ENCODE measurements around the gene SAP30. TPM values are rescaled to one million over a fixed set of nuclear protein-coding genes. Genes with fewer than 3 reads are reported as not detected.

The SAP30 gene
- total RNA-seq, 1 experiment from 2014 or later = 12.0 TPM

DNA sequence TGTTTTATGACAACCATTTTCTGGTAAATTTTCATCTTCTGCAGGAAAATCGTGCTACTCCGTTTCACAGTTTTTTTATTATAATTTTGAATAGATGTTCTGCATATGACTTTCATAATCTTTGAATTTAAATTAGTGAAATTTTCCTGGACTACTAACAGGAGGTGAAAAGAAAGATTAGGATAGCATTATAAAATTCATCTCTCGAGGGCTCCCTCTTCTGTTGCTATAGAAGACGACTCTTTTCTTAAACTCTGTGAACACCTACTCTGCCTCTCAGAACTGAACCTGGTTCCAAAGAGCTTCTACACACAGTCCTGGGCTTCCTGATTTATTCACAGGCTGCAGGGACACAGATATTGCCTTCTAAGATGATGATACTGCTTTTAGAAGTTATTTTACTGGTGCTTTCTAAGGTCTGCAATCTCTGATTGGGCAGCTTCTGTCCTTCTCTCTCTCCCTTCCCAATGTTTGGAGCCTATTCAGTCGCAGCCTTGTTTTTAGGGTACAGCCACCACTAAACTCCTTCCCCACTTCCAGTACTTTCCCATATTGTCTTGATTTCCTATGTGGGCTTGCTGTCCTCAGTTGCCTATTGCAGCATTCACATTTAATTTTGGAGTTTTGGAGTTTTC, 10.1 kb upstream of the SAP30 start:
- no TSS peak for BruUV-seq (replicated peaks)
- TF ChIP-seq FOSL1 (IDR thresholded peaks at IDR 0.05; ENCODE audit: low read depth) (no peak), RAD21 (IDR thresholded peaks at IDR 0.05; ENCODE audit: low read depth) (peak; percentile 35; the same call in 1 of the 2 replicates), POLR2AphosphoS5 (IDR thresholded peaks at IDR 0.05; ENCODE audit: low read depth, low read length) (no peak), SP1 (IDR thresholded peaks at IDR 0.05; ENCODE audit: low read depth) (no peak), SRF (IDR thresholded peaks at IDR 0.05; ENCODE audit: low read depth) (no peak)
- TF ChIP-seq, protein P1, sequence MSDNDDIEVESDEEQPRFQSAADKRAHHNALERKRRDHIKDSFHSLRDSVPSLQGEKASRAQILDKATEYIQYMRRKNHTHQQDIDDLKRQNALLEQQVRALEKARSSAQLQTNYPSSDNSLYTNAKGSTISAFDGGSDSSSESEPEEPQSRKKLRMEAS (IDR thresholded peaks at IDR 0.05) = no peak
- TF ChIP-seq, protein P2, sequence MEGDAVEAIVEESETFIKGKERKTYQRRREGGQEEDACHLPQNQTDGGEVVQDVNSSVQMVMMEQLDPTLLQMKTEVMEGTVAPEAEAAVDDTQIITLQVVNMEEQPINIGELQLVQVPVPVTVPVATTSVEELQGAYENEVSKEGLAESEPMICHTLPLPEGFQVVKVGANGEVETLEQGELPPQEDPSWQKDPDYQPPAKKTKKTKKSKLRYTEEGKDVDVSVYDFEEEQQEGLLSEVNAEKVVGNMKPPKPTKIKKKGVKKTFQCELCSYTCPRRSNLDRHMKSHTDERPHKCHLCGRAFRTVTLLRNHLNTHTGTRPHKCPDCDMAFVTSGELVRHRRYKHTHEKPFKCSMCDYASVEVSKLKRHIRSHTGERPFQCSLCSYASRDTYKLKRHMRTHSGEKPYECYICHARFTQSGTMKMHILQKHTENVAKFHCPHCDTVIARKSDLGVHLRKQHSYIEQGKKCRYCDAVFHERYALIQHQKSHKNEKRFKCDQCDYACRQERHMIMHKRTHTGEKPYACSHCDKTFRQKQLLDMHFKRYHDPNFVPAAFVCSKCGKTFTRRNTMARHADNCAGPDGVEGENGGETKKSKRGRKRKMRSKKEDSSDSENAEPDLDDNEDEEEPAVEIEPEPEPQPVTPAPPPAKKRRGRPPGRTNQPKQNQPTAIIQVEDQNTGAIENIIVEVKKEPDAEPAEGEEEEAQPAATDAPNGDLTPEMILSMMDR (IDR thresholded peaks at IDR 0.05 in 2 of 3, conservative IDR thresholded peaks at IDR 0.05 in 1 of 3; ENCODE audit: borderline replicate concordance in 1 of 3, insufficient read depth in 1 of 3, low read depth in 2 of 3, low read length in 2 of 3) = peak in 2 of 3 experiments; percentile 24 to 43; a peak in 3 of 6 replicates
- Histone ChIP-seq H4K20me1 (ENCODE audit: insufficient read depth) (no peaks in the 10 kb centered on the region), H3K36me3 (ENCODE audit: control insufficient read depth in 1 of 2, insufficient read depth in 2 of 2, low read length in 2 of 2) (no peaks in the 10 kb centered on the region), H3K9me3 (ENCODE audit: control insufficient read depth in 1 of 2, insufficient read depth in 1 of 2, low read depth in 1 of 2, low read length in 2 of 2) (no peaks in the 10 kb centered on the region), H3K9me2 (ENCODE audit: insufficient read depth) (no peaks in the 10 kb centered on the region), H3K27me3 (ENCODE audit: insufficient read depth, low read length) (no peaks in the 10 kb centered on the region), H3K27ac (ENCODE audit: low read depth, low read length) (no peak overlapping the region), H3K9ac (ENCODE audit: low read length) (no peak overlapping the region), H2AFZ (ENCODE audit: low read depth, low read length, poor library complexity, severe bottlenecking) (peak overlapping the region; percentile 22), H3K4me2 (ENCODE audit: low read length) (no peak overlapping the region), H3K79me2 (ENCODE audit: insufficient read depth, low read length) (no peaks in the 10 kb centered on the region), H3K4me1 (ENCODE audit: control insufficient read depth in 1 of 2, insufficient read depth in 2 of 2, low read length in 2 of 2) (0 out of 4 replicates have a peak, but pooled peaks cover 0 to 2% of the 10 kb centered on the region in 2 experiments), H3K4me3 (replicated peaks in 1 of 2; ENCODE audit: low read depth in 1 of 2, low read length in 2 of 2) (no peak overlapping the region)
- ChIA-PET RAD21 (ENCODE audit: low non-redundant PET in 1 of 2, low total read pairs in 2 of 2, uncharacterized antibody in 2 of 2, unreplicated experiment in 2 of 2) (no interaction called here), POLR2A (interaction anchor here (0.7 kb wide), 1 partner anchor 9 kb away, joined by 3 read pairs; no protein-coding TSS in a partner anchor), CTCF (interaction anchor here (1.0 to 1.3 kb wide), 3 partner anchors 8 to 347 kb away, joined by 3 to 5 read pairs (median 4); no protein-coding TSS in a partner anchor)
- ATAC-seq = peak; percentile 86
- DNase-seq (ENCODE audit: low read depth, low spot score) = no peak
- intact Hi-C loops (cut with micrococcal nuclease) = no loop called here

Data from HCT116 (cell line).